Measurements from ENCODE around the gene SET. TPM values are rescaled to one million over a fixed set of nuclear protein-coding genes. Genes with fewer than 3 reads are reported as not detected.
"Not testable (repeated sequence)": the region's sequence is repeated elsewhere in the genome, so short reads cannot be mapped to it uniquely, and the experiment has no call there.

SET gene
- total RNA-seq, 1 donor from 2014 or later: 563 TPM

DNA sequence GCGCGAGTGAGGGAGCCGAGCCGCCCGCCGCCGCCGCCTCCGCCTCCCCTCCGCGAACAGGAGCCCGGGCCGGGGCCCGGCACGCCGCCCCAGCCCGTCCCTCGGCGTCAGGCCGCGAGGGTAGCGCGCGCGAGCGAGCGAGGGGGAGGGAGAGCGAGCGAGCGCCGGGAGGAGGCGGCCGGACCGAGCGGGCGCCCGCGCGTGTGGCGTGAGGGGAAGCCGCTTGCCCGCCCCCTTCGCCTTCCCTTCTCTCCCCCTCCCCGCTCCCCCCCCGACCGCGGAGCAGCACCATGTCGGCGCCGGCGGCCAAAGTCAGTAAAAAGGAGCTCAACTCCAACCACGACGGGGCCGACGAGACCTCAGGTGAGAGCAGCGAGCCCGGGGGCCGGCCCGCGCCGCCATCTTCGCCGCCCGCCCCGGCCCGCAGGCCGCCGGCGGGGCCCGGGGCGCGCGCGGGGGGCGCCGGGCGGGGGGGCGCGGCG lies 312 bp downstream of the SET start:
- Mint-ChIP-seq H3K4me3 (ENCODE audit: low read depth) (peak overlapping the region; percentile 60), H3K4me1 (ENCODE audit: low read depth) (peaks cover 37% of the 10 kb centered on the region), H3K9me3 (ENCODE audit: low read depth) (no peaks in the 10 kb centered on the region), H3K27ac (no peak overlapping the region), H3K36me3 (ENCODE audit: insufficient read depth) (peaks cover 22% of the 10 kb centered on the region), H3K27me3 (no peaks in the 10 kb centered on the region)
- no peak for DNase-seq (ENCODE audit: low spot score, unreplicated experiment)
- TF ChIP-seq CTCF (IDR thresholded peaks at IDR 0.05; ENCODE audit: unreplicated experiment): no peak

DNA sequence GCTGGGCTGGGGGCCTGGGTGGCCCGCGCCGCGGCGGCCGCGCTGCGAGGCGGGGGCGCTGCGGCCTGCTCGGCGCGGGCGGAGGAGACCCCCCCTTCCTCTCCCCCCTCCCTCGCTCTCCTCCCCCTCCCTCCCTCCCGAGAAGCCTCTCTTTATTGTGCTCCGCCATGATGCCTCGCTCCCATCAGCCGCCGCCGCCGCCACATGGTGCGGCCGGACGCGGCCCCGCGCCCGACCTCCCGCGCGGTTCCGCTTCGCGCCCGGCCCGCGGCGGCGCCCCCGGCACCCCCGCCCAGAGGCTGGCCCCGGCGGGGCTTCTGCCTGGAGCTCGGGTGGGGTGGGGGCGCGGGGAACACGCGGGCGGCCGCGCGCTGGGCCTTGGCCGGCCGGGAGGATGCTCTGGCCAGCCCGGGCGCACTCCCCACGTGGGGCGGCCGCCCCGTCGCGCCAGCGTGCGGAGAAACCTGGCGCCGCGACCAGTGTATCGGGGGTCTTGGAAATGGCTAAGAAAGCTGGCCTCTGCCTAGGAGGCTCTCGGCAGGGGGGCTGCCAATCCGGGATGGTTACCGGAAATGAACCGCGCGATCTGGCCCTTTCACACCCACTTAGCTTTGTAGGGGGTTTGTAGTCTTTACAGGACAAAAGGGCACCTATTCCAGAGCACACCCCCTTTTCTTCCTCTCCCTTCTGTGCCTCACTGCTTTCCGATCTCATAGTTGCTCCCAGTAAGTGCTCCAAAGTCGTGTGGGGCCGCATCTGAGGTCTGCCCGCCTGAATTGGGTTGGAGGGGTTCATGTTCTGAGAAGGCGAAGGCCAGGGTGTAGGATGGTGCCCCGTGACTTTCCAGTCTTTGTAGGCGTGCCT lies 1.0 kb downstream of the SET start:
- peaks cover 24% of the 10 kb centered on the region for H3K36me3 Mint-ChIP-seq (ENCODE audit: insufficient read depth)
- H3K27me3 Mint-ChIP-seq: no peaks in the 10 kb centered on the region
- peak overlapping the region; percentile 99 for H3K27ac Mint-ChIP-seq
- H3K9me3 Mint-ChIP-seq (ENCODE audit: low read depth): no peaks in the 10 kb centered on the region
- peaks cover 31% of the 10 kb centered on the region for H3K4me1 Mint-ChIP-seq (ENCODE audit: low read depth)
- DNase-seq (ENCODE audit: low spot score, unreplicated experiment): no peak
- no peak for TF ChIP-seq CTCF (IDR thresholded peaks at IDR 0.05; ENCODE audit: unreplicated experiment)
- H3K4me3 Mint-ChIP-seq (ENCODE audit: low read depth): peak overlapping the region; percentile 99

- peak overlapping the region; percentile 99 for H3K4me3 Mint-ChIP-seq (ENCODE audit: low read depth)
- no peak for TF ChIP-seq CTCF (IDR thresholded peaks at IDR 0.05; ENCODE audit: unreplicated experiment)
- peaks cover 24% of the 10 kb centered on the region for H3K36me3 Mint-ChIP-seq (ENCODE audit: insufficient read depth)
- no peak for DNase-seq (ENCODE audit: low spot score, unreplicated experiment)
- H3K4me1 Mint-ChIP-seq (ENCODE audit: low read depth): peaks cover 28% of the 10 kb centered on the region
- peak overlapping the region; percentile 99 for H3K27ac Mint-ChIP-seq
- no peaks in the 10 kb centered on the region for H3K9me3 Mint-ChIP-seq (ENCODE audit: low read depth)
- no peaks in the 10 kb centered on the region for H3K27me3 Mint-ChIP-seq
Measured at GRCh38 chr9:128690684-128691034, 1.6 kb downstream of the SET start.

DNA sequence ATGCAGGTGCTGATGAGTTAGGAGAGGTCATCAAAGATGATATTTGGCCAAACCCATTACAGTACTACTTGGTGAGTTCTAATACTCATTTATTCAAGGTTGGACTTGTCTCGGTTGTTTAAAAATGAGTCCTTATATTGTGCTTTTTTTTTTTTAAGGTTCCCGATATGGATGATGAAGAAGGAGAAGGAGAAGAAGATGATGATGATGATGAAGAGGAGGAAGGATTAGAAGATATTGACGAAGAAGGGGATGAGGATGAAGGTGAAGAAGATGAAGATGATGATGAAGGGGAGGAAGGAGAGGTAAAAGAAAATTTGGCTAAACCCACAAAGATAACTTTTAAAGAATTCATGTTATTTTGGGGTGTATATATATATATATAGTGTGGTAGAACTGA lies 4.7 kb downstream of the SET start:
- Mint-ChIP-seq H3K4me1 (ENCODE audit: low read depth) (peaks cover 15% of the 10 kb centered on the region), H3K36me3 (ENCODE audit: insufficient read depth) (peaks cover 27% of the 10 kb centered on the region), H3K27ac (peak overlapping the region; percentile 76)
- not testable (repeated sequence) for DNase-seq (ENCODE audit: low spot score, unreplicated experiment); H3K9me3 Mint-ChIP-seq (ENCODE audit: low read depth); H3K4me3 Mint-ChIP-seq (ENCODE audit: low read depth); H3K27me3 Mint-ChIP-seq

GRCh38 chr9:128694344-128694743 lies 5.3 kb downstream of the SET start:
- H3K27ac Mint-ChIP-seq: no peak overlapping the region
- TF ChIP-seq CTCF (IDR thresholded peaks at IDR 0.05; ENCODE audit: unreplicated experiment): no peak
- DNase-seq (ENCODE audit: low spot score, unreplicated experiment): no peak
- no peaks in the 10 kb centered on the region for H3K27me3 Mint-ChIP-seq
- no peaks in the 10 kb centered on the region for H3K9me3 Mint-ChIP-seq (ENCODE audit: low read depth)
- H3K36me3 Mint-ChIP-seq (ENCODE audit: insufficient read depth): peaks cover 27% of the 10 kb centered on the region
- no peak overlapping the region for H3K4me3 Mint-ChIP-seq (ENCODE audit: low read depth)
- H3K4me1 Mint-ChIP-seq (ENCODE audit: low read depth): peaks cover 15% of the 10 kb centered on the region
